HCT116 (cell line): ENCODE measurements around the gene CCDC198. TPM values are rescaled to one million over a fixed set of nuclear protein-coding genes. Genes with fewer than 3 reads are reported as not detected.

Experiments used
- ATAC-seq: fragments of 200-7000 bp; cut with Tn5 transposase; 2 replicates; pipeline ENCODE4 v1.9.1; 2020; ENCODE audit warnings: mild to moderate bottlenecking, moderate library complexity
- BruUV-seq: library from RNA; stranded (reverse); fragments of 400-500 nt; replicated peaks from 2 replicates; lab custom pipeline; 2021; lab: Mats Ljungman, UMichigan
- CTCF ChIA-PET: fragments of 300-600 bp; sonication (Branson Sonifier 250); formaldehyde crosslinking; loops from one replicate; lab custom pipeline; 2021; ENCODE audit warnings: antibody characterized with exemption; lab: Charles Lee
- POLR2A ChIA-PET: fragments of 300-600, 350-600 bp; sonication (Branson Sonifier 250); formaldehyde crosslinking; loops from one replicate; lab custom pipeline; 2021; ENCODE audit warnings: antibody characterized with exemption; lab: Charles Lee
- RAD21 ChIA-PET, 2 experiments: fragments of 300-600 bp; sonication (Branson Sonifier 250); formaldehyde crosslinking; loops; one replicate each; lab custom pipeline; 2023; ENCODE audit warnings: low total read pairs in 2 of 2; ENCODE audit not compliant: uncharacterized antibody in 2 of 2, unreplicated experiment in 2 of 2, low non-redundant PET in 1 of 2; lab: Charles Lee
- DNase-seq: peaks from one replicate; pipeline ENCODE4 v3.0.0-alpha.2; 2010; ENCODE audit warnings: low read depth, low spot score
- H2AFZ ChIP-seq: fragments of 200-600 bp; shearing (Covaris generic), sonication (generic); 2 replicates; pipeline ENCODE4 v1.6.1; 2017; ENCODE audit warnings: low read depth, mixed run types, mixed read lengths, antibody characterized with exemption, low read length; ENCODE audit not compliant: poor library complexity, severe bottlenecking
- H3K27ac ChIP-seq: 2 replicates; pipeline ENCODE4 v1.5.1; 2012; ENCODE audit warnings: low read depth, low read length
- H3K27me3 ChIP-seq: fragments of 200-600 bp; sonication (generic); 2 replicates; pipeline ENCODE4 v1.6.1; 2016; ENCODE audit warnings: mixed run types, low read length, mixed read lengths; ENCODE audit not compliant: insufficient read depth
- H3K36me3 ChIP-seq, 2 experiments: fragments of 200-500 bp in 1 of 2; fragments of 200-600 bp in 1 of 2; sonication (Bioruptor generic) in 1 of 2; sonication (generic) in 1 of 2; 2 replicates each; pipeline versions ENCODE4 v1.5.1 to v1.6.1; 2014 to 2016; ENCODE audit warnings: low read length in 2 of 2, inconsistent platforms in 1 of 2, mixed read lengths in 1 of 2, mixed run types in 1 of 2; ENCODE audit not compliant: insufficient read depth in 2 of 2, control insufficient read depth in 1 of 2
- H3K4me1 ChIP-seq, 2 experiments: fragments of 200-600 bp in 1 of 2; sonication (generic) in 1 of 2; 2 replicates each; pipeline versions ENCODE4 v1.5.1 to v1.6.1; 2012 to 2017; ENCODE audit warnings: low read length in 2 of 2, inconsistent platforms in 1 of 2, mild to moderate bottlenecking in 1 of 2, mixed read lengths in 1 of 2, mixed run types in 1 of 2, moderate library complexity in 1 of 2; ENCODE audit not compliant: insufficient read depth in 2 of 2, control insufficient read depth in 1 of 2
- H3K4me2 ChIP-seq: fragments of 200-600 bp; sonication (generic); 2 replicates; pipeline ENCODE4 v1.6.1; 2017; ENCODE audit warnings: mixed run types, low read length, mixed read lengths
- H3K4me3 ChIP-seq, 2 experiments: fragments of 200-600 bp in 1 of 2; sonication (generic) in 1 of 2; replicated peaks in 1 of 2; 2 replicates each; pipeline ENCODE4 v1.5.1; 2011 to 2016; ENCODE audit warnings: low read length in 2 of 2, control low read depth in 1 of 2, low read depth in 1 of 2, mild to moderate bottlenecking in 1 of 2, mixed read lengths in 1 of 2, mixed run types in 1 of 2
- H3K79me2 ChIP-seq: fragments of 200-600 bp; sonication (generic); 2 replicates; pipeline ENCODE4 v1.6.1; 2017; ENCODE audit warnings: mild to moderate bottlenecking, mixed run types, low read length, moderate library complexity, mixed read lengths; ENCODE audit not compliant: insufficient read depth
- H3K9ac ChIP-seq: fragments of 200-600 bp; sonication (generic); 2 replicates; pipeline ENCODE4 v1.6.1; 2016; ENCODE audit warnings: low read length, mixed read lengths
- H3K9me2 ChIP-seq: fragments of 200-600 bp; sonication (generic), shearing (Covaris generic); 2 replicates; pipeline ENCODE4 v1.6.1; 2017; ENCODE audit warnings: mixed run types, mild to moderate bottlenecking, moderate library complexity; ENCODE audit not compliant: insufficient read depth
- H3K9me3 ChIP-seq, 2 experiments: fragments of 200-500 bp in 1 of 2; fragments of 200-600 bp in 1 of 2; sonication (Bioruptor generic) in 1 of 2; sonication (generic) in 1 of 2; 2 replicates each; pipeline ENCODE4 v1.6.1; 2014 to 2017; ENCODE audit warnings: low read length in 2 of 2, mixed read lengths in 2 of 2, inconsistent platforms in 1 of 2, low read depth in 1 of 2, mild to moderate bottlenecking in 1 of 2, mixed run types in 1 of 2, moderate library complexity in 1 of 2; ENCODE audit not compliant: control insufficient read depth in 1 of 2, insufficient read depth in 1 of 2
- H4K20me1 ChIP-seq: fragments of 200-600 bp; sonication (generic), shearing (Covaris generic); 2 replicates; pipeline ENCODE4 v1.6.1; 2017; ENCODE audit warnings: mixed run types, mild to moderate bottlenecking, moderate library complexity; ENCODE audit not compliant: insufficient read depth
- CBX3 ChIP-seq: IDR thresholded peaks from 2 replicates; pipeline ENCODE4 v1.6.1; 2012; ENCODE audit warnings: low read depth
- CEBPB ChIP-seq: IDR thresholded peaks from 2 replicates; pipeline ENCODE4 v1.6.1; 2012; ENCODE audit warnings: low read depth
- EGR1 ChIP-seq: IDR thresholded peaks from 2 replicates; pipeline ENCODE4 v1.6.1; 2012; ENCODE audit warnings: low read depth
- ELF1 ChIP-seq: IDR thresholded peaks from 2 replicates; pipeline ENCODE4 v1.6.1; 2012; ENCODE audit warnings: low read depth, borderline replicate concordance
- JUND ChIP-seq: IDR thresholded peaks from 2 replicates; pipeline ENCODE4 v1.6.1; 2012
- POLR2A ChIP-seq: IDR thresholded peaks from 2 replicates; pipeline ENCODE4 v1.7.0; 2011; ENCODE audit warnings: borderline replicate concordance; ENCODE audit not compliant: insufficient read depth, insufficient read length; ENCODE audit errors: extremely low read depth
- POLR2AphosphoS5 ChIP-seq: IDR thresholded peaks from 2 replicates; pipeline ENCODE4 v1.6.1; 2011; ENCODE audit warnings: mild to moderate bottlenecking, low read depth, low read length, moderate library complexity
- RAD21 ChIP-seq: IDR thresholded peaks from 2 replicates; pipeline ENCODE4 v1.6.1; 2012; ENCODE audit warnings: low read depth, mild to moderate bottlenecking
- SIN3A ChIP-seq: IDR thresholded peaks from 2 replicates; pipeline ENCODE4 v1.6.1; 2012; ENCODE audit warnings: low read depth
- SP1 ChIP-seq: IDR thresholded peaks from 2 replicates; pipeline ENCODE4 v1.6.1; 2012; ENCODE audit warnings: low read depth
- YY1 ChIP-seq: IDR thresholded peaks from 2 replicates; pipeline ENCODE4 v1.6.1; 2011; ENCODE audit warnings: low read length, low read depth, moderate library complexity, mild to moderate bottlenecking; ENCODE audit not compliant: insufficient replicate concordance; ENCODE audit errors: extremely low read depth
- ZFX ChIP-seq: fragments of 450-650 bp; IDR thresholded peaks from 2 replicates; pipeline ENCODE4 v1.6.1; 2017
- ZNF274 ChIP-seq: fragments of 200-500 bp; sonication (Bioruptor generic); IDR thresholded peaks from 2 replicates; pipeline ENCODE4 v1.6.1; 2014; ENCODE audit warnings: mild to moderate bottlenecking, low read depth, low read length, inconsistent platforms
- intact Hi-C: fragments of 100-400 bp; cut with micrococcal nuclease; formaldehyde crosslinking; loops from 2 replicates; pipeline ENCODE4 v1.10.0; 2022
- total RNA-seq: library from RNA; stranded (reverse); gene quantifications from one replicate; pipeline ENCODE4 v1.2.1, GENCODE V29; 2021; ENCODE audit not compliant: unreplicated experiment
- TF ChIP-seq, protein P1 (sequence below): IDR thresholded peaks from 2 replicates; pipeline ENCODE4 v1.6.1; 2012; ENCODE audit warnings: low read depth
- TF ChIP-seq, protein P2 (sequence below): IDR thresholded peaks from 2 replicates; pipeline ENCODE4 v1.6.1; 2012

The CCDC198 gene
- total RNA-seq, 1 experiment from 2014 or later = not detected

DNA sequence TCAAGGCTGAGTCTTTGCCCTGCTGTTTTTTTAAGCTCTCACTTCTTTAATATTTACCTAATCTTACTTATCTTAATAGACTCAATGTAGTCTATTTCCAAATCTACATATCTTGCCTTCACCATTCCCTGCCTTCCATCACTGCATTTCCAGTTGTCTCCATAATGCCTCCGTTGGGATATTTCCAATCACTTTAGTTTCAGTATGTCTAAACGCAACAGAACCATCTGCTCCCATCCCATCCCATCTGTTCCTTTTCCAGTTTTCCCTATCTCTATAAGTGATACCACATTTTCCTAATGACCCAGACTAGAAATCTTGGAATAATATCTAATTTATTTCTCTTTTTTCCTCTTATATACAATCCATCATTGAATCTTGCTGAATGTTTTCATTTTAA, 15.1 kb upstream of the CCDC198 start:
- ChIA-PET CTCF (no interaction called here), RAD21 (no interaction called here)
- DNase-seq (no peak), ATAC-seq (no peak)
- Histone ChIP-seq H3K79me2 (no peaks in the 10 kb centered on the region), H3K27me3 (peaks cover 38% of the 10 kb centered on the region), H3K36me3 (no peaks in the 10 kb centered on the region), H3K4me3 (no peak overlapping the region), H4K20me1 (no peaks in the 10 kb centered on the region)
- no TSS peak for BruUV-seq
- TF ChIP-seq ZFX = no peak
- no peak for TF ChIP-seq SIN3A
- no peak for TF ChIP-seq EGR1
- no peak for TF ChIP-seq ELF1
- TF ChIP-seq, protein P1, sequence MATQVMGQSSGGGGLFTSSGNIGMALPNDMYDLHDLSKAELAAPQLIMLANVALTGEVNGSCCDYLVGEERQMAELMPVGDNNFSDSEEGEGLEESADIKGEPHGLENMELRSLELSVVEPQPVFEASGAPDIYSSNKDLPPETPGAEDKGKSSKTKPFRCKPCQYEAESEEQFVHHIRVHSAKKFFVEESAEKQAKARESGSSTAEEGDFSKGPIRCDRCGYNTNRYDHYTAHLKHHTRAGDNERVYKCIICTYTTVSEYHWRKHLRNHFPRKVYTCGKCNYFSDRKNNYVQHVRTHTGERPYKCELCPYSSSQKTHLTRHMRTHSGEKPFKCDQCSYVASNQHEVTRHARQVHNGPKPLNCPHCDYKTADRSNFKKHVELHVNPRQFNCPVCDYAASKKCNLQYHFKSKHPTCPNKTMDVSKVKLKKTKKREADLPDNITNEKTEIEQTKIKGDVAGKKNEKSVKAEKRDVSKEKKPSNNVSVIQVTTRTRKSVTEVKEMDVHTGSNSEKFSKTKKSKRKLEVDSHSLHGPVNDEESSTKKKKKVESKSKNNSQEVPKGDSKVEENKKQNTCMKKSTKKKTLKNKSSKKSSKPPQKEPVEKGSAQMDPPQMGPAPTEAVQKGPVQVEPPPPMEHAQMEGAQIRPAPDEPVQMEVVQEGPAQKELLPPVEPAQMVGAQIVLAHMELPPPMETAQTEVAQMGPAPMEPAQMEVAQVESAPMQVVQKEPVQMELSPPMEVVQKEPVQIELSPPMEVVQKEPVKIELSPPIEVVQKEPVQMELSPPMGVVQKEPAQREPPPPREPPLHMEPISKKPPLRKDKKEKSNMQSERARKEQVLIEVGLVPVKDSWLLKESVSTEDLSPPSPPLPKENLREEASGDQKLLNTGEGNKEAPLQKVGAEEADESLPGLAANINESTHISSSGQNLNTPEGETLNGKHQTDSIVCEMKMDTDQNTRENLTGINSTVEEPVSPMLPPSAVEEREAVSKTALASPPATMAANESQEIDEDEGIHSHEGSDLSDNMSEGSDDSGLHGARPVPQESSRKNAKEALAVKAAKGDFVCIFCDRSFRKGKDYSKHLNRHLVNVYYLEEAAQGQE = no peak
- TF ChIP-seq RAD21 = no peak
- TF ChIP-seq CEBPB = no peak
- TF ChIP-seq ZNF274 = no peak
- TF ChIP-seq YY1 = no peak
- TF ChIP-seq POLR2AphosphoS5 = no peak
- no peak for TF ChIP-seq CBX3
- no peak for TF ChIP-seq SP1
- TF ChIP-seq, protein P2, sequence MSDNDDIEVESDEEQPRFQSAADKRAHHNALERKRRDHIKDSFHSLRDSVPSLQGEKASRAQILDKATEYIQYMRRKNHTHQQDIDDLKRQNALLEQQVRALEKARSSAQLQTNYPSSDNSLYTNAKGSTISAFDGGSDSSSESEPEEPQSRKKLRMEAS = no peak
- no peak for TF ChIP-seq POLR2A
- TF ChIP-seq JUND = no peak
- TF ChIP-seq, all 23 proteins: peak for 0
- Histone ChIP-seq H3K9me3 (no peaks in the 10 kb centered on the region), H3K27ac (no peak overlapping the region), H3K4me1 (no peaks in the 10 kb centered on the region), H3K4me2 (no peak overlapping the region), H2AFZ (no peak overlapping the region), H3K9ac (no peak overlapping the region), H3K9me2 (no peaks in the 10 kb centered on the region)
- POLR2A ChIA-PET = no interaction called here
- intact Hi-C loops = no loop called here
